PC-9 (cell line): ENCODE data around the gene MAGI2. TPM values are rescaled to one million over a fixed set of nuclear protein-coding genes. Genes with fewer than 3 reads are reported as not detected.

Source experiments
- BruUV-seq: library from RNA; stranded (reverse); fragments of 400-500 nt; replicated peaks from 2 replicates; lab custom pipeline; 2021; lab: Mats Ljungman, UMichigan
- CTCF ChIA-PET: fragments of 300-600 bp; sonication (Branson Sonifier 250); formaldehyde crosslinking; loops from one replicate; lab custom pipeline; 2022; ENCODE audit warnings: antibody characterized with exemption; lab: Charles Lee
- POLR2A ChIA-PET: fragments of 300-600 bp; sonication (Branson Sonifier 250); formaldehyde crosslinking; loops from one replicate; lab custom pipeline; 2022; ENCODE audit warnings: antibody characterized with exemption; ENCODE audit not compliant: unreplicated experiment; lab: Charles Lee
- DNase-seq, 2 experiments: peaks; one replicate each; pipeline versions ENCODE4 v3.0.0 to v3.0.0-alpha.2; 2015 to 2022; ENCODE audit warnings: mixed read lengths in 1 of 2
- H2AFZ ChIP-seq: fragments of 200-600 bp; sonication (generic); 2 replicates; pipeline ENCODE4 v1.8.1; 2017; ENCODE audit warnings: antibody characterized with exemption
- H3F3A ChIP-seq: fragments of 200-600 bp; sonication (generic); 2 replicates; pipeline ENCODE4 v1.8.1; 2017; ENCODE audit warnings: antibody characterized with exemption, mild to moderate bottlenecking, low read depth; ENCODE audit not compliant: insufficient read depth
- H3K27ac ChIP-seq: fragments of 200-600 bp; sonication (generic); 2 replicates; pipeline ENCODE4 v1.6.1; 2016; ENCODE audit warnings: mixed run types
- H3K27me3 ChIP-seq: fragments of 200-600 bp; sonication (generic); 2 replicates; pipeline ENCODE4 v1.6.1; 2016; ENCODE audit warnings: low read depth, mixed run types; ENCODE audit not compliant: insufficient read depth
- H3K36me3 ChIP-seq: fragments of 200-600 bp; sonication (generic); 2 replicates; pipeline ENCODE4 v1.6.1; 2016; ENCODE audit warnings: low read depth, mixed run types
- H3K4me1 ChIP-seq: fragments of 200-600 bp; sonication (generic); replicated peaks from 2 replicates; pipeline ENCODE4 v1.6.1; 2016; ENCODE audit warnings: mixed run types; ENCODE audit not compliant: insufficient read depth
- H3K4me2 ChIP-seq: fragments of 200-600 bp; sonication (generic); 2 replicates; pipeline ENCODE4 v1.6.1; 2017; ENCODE audit warnings: mixed run types
- H3K4me3 ChIP-seq: fragments of 200-600 bp; sonication (generic); 2 replicates; pipeline ENCODE4 v1.6.1; 2016; ENCODE audit warnings: mixed run types
- H3K79me2 ChIP-seq: fragments of 200-600 bp; sonication (generic); 2 replicates; pipeline ENCODE4 v1.6.1; 2017; ENCODE audit warnings: low read depth, mixed run types
- H3K9me2 ChIP-seq: fragments of 200-600 bp; sonication (generic); 2 replicates; pipeline ENCODE4 v1.8.1; 2017; ENCODE audit warnings: mild to moderate bottlenecking; ENCODE audit not compliant: insufficient read depth
- H3K9me3 ChIP-seq: fragments of 200-600 bp; sonication (generic); 2 replicates; pipeline ENCODE4 v1.8.1; 2016; ENCODE audit warnings: low read depth; ENCODE audit not compliant: insufficient read depth
- H4K20me1 ChIP-seq: fragments of 200-600 bp; sonication (generic); 2 replicates; pipeline ENCODE4 v1.8.1; 2017; ENCODE audit not compliant: insufficient read depth
- EZH2 ChIP-seq: fragments of 200-600 bp; sonication (generic); IDR thresholded peaks from 2 replicates; pipeline ENCODE4 v1.8.0; 2017; ENCODE audit warnings: antibody characterized with exemption, low read depth
- intact Hi-C: fragments of 100-400 bp; cut with micrococcal nuclease; formaldehyde crosslinking; loops from one replicate; pipeline ENCODE4 v1.10.0; 2022; ENCODE audit not compliant: unreplicated experiment
- total RNA-seq: library from RNA; stranded (reverse); gene quantifications from 2 replicates; pipeline ENCODE4 v1.2.3, GENCODE V29; 2021
- TF ChIP-seq, protein P1 (sequence below): fragments of 200-600 bp; sonication (generic); conservative IDR thresholded peaks from 2 replicates; pipeline ENCODE4 v1.6.1; 2017; ENCODE audit warnings: mixed run types, antibody characterized with exemption, mild to moderate bottlenecking, moderate library complexity

Gene MAGI2
- total RNA-seq, 1 experiment from 2014 or later, result 0.92 TPM

GRCh38 chr7:78172267-78172757 lies 1281.2 kb downstream of the MAGI2 start:
- no peak for DNase-seq
- no peaks in the 10 kb centered on the region for H3K36me3 ChIP-seq
- intact Hi-C loops, result no loop called here
- TF ChIP-seq EZH2, result no peak
- TF ChIP-seq, protein P1, sequence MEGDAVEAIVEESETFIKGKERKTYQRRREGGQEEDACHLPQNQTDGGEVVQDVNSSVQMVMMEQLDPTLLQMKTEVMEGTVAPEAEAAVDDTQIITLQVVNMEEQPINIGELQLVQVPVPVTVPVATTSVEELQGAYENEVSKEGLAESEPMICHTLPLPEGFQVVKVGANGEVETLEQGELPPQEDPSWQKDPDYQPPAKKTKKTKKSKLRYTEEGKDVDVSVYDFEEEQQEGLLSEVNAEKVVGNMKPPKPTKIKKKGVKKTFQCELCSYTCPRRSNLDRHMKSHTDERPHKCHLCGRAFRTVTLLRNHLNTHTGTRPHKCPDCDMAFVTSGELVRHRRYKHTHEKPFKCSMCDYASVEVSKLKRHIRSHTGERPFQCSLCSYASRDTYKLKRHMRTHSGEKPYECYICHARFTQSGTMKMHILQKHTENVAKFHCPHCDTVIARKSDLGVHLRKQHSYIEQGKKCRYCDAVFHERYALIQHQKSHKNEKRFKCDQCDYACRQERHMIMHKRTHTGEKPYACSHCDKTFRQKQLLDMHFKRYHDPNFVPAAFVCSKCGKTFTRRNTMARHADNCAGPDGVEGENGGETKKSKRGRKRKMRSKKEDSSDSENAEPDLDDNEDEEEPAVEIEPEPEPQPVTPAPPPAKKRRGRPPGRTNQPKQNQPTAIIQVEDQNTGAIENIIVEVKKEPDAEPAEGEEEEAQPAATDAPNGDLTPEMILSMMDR, result no peak
- BruUV-seq, result no TSS peak
- H3K4me3 ChIP-seq, result no peak overlapping the region
- no peak overlapping the region for H3K27ac ChIP-seq
- CTCF ChIA-PET, result no interaction called here
- no peaks in the 10 kb centered on the region for H4K20me1 ChIP-seq
- peaks cover 9% of the 10 kb centered on the region; the same call in 1 of the 2 replicates for H3K27me3 ChIP-seq
- H3K9me2 ChIP-seq, result no peaks in the 10 kb centered on the region
- POLR2A ChIA-PET, result no interaction called here
- H3K79me2 ChIP-seq, result no peaks in the 10 kb centered on the region
- no peaks in the 10 kb centered on the region for H3K9me3 ChIP-seq
- H3K4me1 ChIP-seq, result no peaks in the 10 kb centered on the region
- H2AFZ ChIP-seq, result no peak overlapping the region
- no peaks in the 10 kb centered on the region for H3F3A ChIP-seq
- H3K4me2 ChIP-seq, result no peak overlapping the region

- Histone ChIP-seq H3K9me3 (no peaks in the 10 kb centered on the region), H3K4me1 (no peaks in the 10 kb centered on the region), H2AFZ (no peak overlapping the region), H4K20me1 (no peaks in the 10 kb centered on the region), H3F3A (no peaks in the 10 kb centered on the region), H3K79me2 (no peaks in the 10 kb centered on the region), H3K36me3 (no peaks in the 10 kb centered on the region), H3K27me3 (peaks cover 9% of the 10 kb centered on the region; the same call in 1 of the 2 replicates), H3K4me3 (no peak overlapping the region), H3K9me2 (no peaks in the 10 kb centered on the region), H3K4me2 (no peak overlapping the region), H3K27ac (no peak overlapping the region)
- ChIA-PET CTCF (no interaction called here), POLR2A (no interaction called here)
- no peak for DNase-seq
- intact Hi-C loops, result no loop called here
- BruUV-seq, result no TSS peak
- TF ChIP-seq, protein P1, result no peak
- TF ChIP-seq EZH2, result no peak
Measured at GRCh38 chr7:78171398-78171797, 1282.1 kb downstream of the MAGI2 start.

GRCh38 chr7:78170815-78171214 lies 1282.7 kb downstream of the MAGI2 start:
- H3K79me2 ChIP-seq, result no peaks in the 10 kb centered on the region
- no TSS peak for BruUV-seq
- H3K27me3 ChIP-seq, result peaks cover 9% of the 10 kb centered on the region; the same call in 1 of the 2 replicates
- H3F3A ChIP-seq, result no peaks in the 10 kb centered on the region
- no peak overlapping the region for H3K27ac ChIP-seq
- intact Hi-C loops, result no loop called here
- no peaks in the 10 kb centered on the region for H4K20me1 ChIP-seq
- TF ChIP-seq, protein P1, result no peak
- no peak for TF ChIP-seq EZH2
- ChIA-PET POLR2A (no interaction called here), CTCF (no interaction called here)
- no peaks in the 10 kb centered on the region for H3K9me2 ChIP-seq
- no peak for DNase-seq
- H3K4me3 ChIP-seq, result no peak overlapping the region
- no peaks in the 10 kb centered on the region for H3K9me3 ChIP-seq
- no peak overlapping the region for H3K4me2 ChIP-seq
- no peaks in the 10 kb centered on the region for H3K36me3 ChIP-seq
- no peaks in the 10 kb centered on the region for H3K4me1 ChIP-seq
- no peak overlapping the region for H2AFZ ChIP-seq
